Lung microvascular endothelial cell (primary cell): ENCODE measurements around the gene PITPNB. TPM values are rescaled to one million over a fixed set of nuclear protein-coding genes. Genes with fewer than 3 reads are reported as not detected.

Source experiments
- DNase-seq, 2 donors: peaks; one replicate each; pipeline versions ENCODE4 v3.0.0 to v3.0.0-alpha.2; 2010; ENCODE audit warnings: low read depth in 2 of 2
- total RNA-seq: library from RNA; depleted of rRNA; stranded (reverse); fragments of >200 nt; gene quantifications from 2 replicates; pipeline ENCODE4 v1.2.1, GENCODE V29; 2014

PITPNB gene
- total RNA-seq, 1 donor from 2014 or later: 23.4 TPM

GRCh38 chr22:27859336-27859735, 59.7 kb downstream of the PITPNB start:
- no peak for DNase-seq

GRCh38 chr22:27858626-27859025, 60.4 kb downstream of the PITPNB start:
- DNase-seq: no peak

GRCh38 chr22:27857443-27857842, 61.6 kb downstream of the PITPNB start:
- DNase-seq: no peak

- DNase-seq: no peak
Measured at GRCh38 chr22:27856386-27856785, 62.7 kb downstream of the PITPNB start.

- no peak for DNase-seq
Measured at GRCh38 chr22:27853424-27853823, 65.6 kb downstream of the PITPNB start.

- peak; percentile 45 to 64 for DNase-seq
Measured at GRCh38 chr22:27851974-27852746, 66.9 kb downstream of the PITPNB start.

GRCh38 chr22:27850000-27850521, 69.0 kb downstream of the PITPNB start:
- DNase-seq: peak; percentile 31 to 80

- DNase-seq: no peak
Measured at GRCh38 chr22:27848005-27848404, 71.1 kb downstream of the PITPNB start.

GRCh38 chr22:27846910-27847309, 72.1 kb downstream of the PITPNB start:
- no peak for DNase-seq

- no peak for DNase-seq
Measured at GRCh38 chr22:27846248-27846757, 72.8 kb downstream of the PITPNB start.

GRCh38 chr22:27845644-27846043, 73.4 kb downstream of the PITPNB start:
- DNase-seq: no peak

GRCh38 chr22:27844656-27845591, 74.1 kb downstream of the PITPNB start:
- peak in 1 of 2 donors; percentile 57 for DNase-seq

- DNase-seq: no peak
Measured at GRCh38 chr22:27844256-27844655, 74.8 kb downstream of the PITPNB start.

- DNase-seq: no peak
Measured at GRCh38 chr22:27843441-27843840, 75.6 kb downstream of the PITPNB start.

- DNase-seq: no peak
Measured at GRCh38 chr22:27842669-27843431, 76.2 kb downstream of the PITPNB start.

- no peak for DNase-seq
Measured at GRCh38 chr22:27842201-27842600, 76.9 kb downstream of the PITPNB start.

- DNase-seq: no peak
Measured at GRCh38 chr22:27840436-27840835, 78.6 kb downstream of the PITPNB start.

- no peak for DNase-seq
Measured at GRCh38 chr22:27839057-27839660, 79.9 kb downstream of the PITPNB start.

- no peak for DNase-seq
Measured at GRCh38 chr22:27836181-27836580, 82.9 kb downstream of the PITPNB start.

GRCh38 chr22:27835446-27835845, 83.6 kb downstream of the PITPNB start:
- no peak for DNase-seq
